Measurements from ENCODE around the gene C5orf47.

Gene C5orf47

GRCh38 chr5:173964506-173964905 is 24.5 kb upstream of the C5orf47 start:
- TF ChIP-seq TAF1 (IDR thresholded peaks at IDR 0.05; ENCODE audit: low read depth): no peak
- TF ChIP-seq USF1 (IDR thresholded peaks at IDR 0.05): no peak

GRCh38 chr5:173967241-173967640 is 21.7 kb upstream of the C5orf47 start:
- no peak for TF ChIP-seq TAF1 (IDR thresholded peaks at IDR 0.05; ENCODE audit: low read depth)
- TF ChIP-seq NFIC (IDR thresholded peaks at IDR 0.05): no peak
- no peak for TF ChIP-seq CREB1 (IDR thresholded peaks at IDR 0.05; ENCODE audit: low read depth)
- no peak for TF ChIP-seq YY1 (IDR thresholded peaks at IDR 0.05; ENCODE audit: low read depth)
- no peak for TF ChIP-seq REST (IDR thresholded peaks at IDR 0.05; ENCODE audit: low read depth)
- TF ChIP-seq TEAD4 (IDR thresholded peaks at IDR 0.05): no peak
- no peak for TF ChIP-seq USF1 (IDR thresholded peaks at IDR 0.05)
- no peak for TF ChIP-seq ZBTB7A (IDR thresholded peaks at IDR 0.05; ENCODE audit: low read depth)
- no peak for TF ChIP-seq EP300 (IDR thresholded peaks at IDR 0.05; ENCODE audit: borderline replicate concordance)
- no peak for TF ChIP-seq CEBPB (IDR thresholded peaks at IDR 0.05)
- no peak for TF ChIP-seq FOXM1 (IDR thresholded peaks at IDR 0.05; ENCODE audit: borderline replicate concordance, low read depth)
- TF ChIP-seq EGR1 (IDR thresholded peaks at IDR 0.05): no peak
- no peak for TF ChIP-seq MAX (IDR thresholded peaks at IDR 0.05)

- TF ChIP-seq ZBTB7A (IDR thresholded peaks at IDR 0.05; ENCODE audit: low read depth) (no peak), RAD21 (IDR thresholded peaks at IDR 0.05; ENCODE audit: low read depth) (no peak), TCF12 (IDR thresholded peaks at IDR 0.05; ENCODE audit: low read depth) (no peak), MAX (IDR thresholded peaks at IDR 0.05) (no peak), TEAD4 (IDR thresholded peaks at IDR 0.05) (no peak), YY1 (IDR thresholded peaks at IDR 0.05; ENCODE audit: low read depth) (no peak), REST (IDR thresholded peaks at IDR 0.05; ENCODE audit: low read depth) (no peak)
These were observed 20.7 kb upstream of the C5orf47 start for GRCh38 chr5:173968154-173968797.

- TF ChIP-seq EP300 (IDR thresholded peaks at IDR 0.05; ENCODE audit: borderline replicate concordance) (no peak), NFIC (IDR thresholded peaks at IDR 0.05) (no peak), TCF12 (IDR thresholded peaks at IDR 0.05; ENCODE audit: low read depth) (no peak), TEAD4 (IDR thresholded peaks at IDR 0.05) (no peak), MAX (IDR thresholded peaks at IDR 0.05) (no peak), CEBPB (IDR thresholded peaks at IDR 0.05) (no peak), RAD21 (IDR thresholded peaks at IDR 0.05; ENCODE audit: low read depth) (no peak), YY1 (IDR thresholded peaks at IDR 0.05; ENCODE audit: low read depth) (no peak), USF1 (IDR thresholded peaks at IDR 0.05) (no peak), TAF1 (IDR thresholded peaks at IDR 0.05; ENCODE audit: low read depth) (no peak), CREB1 (IDR thresholded peaks at IDR 0.05; ENCODE audit: low read depth) (no peak), EGR1 (IDR thresholded peaks at IDR 0.05) (no peak), ZBTB7A (IDR thresholded peaks at IDR 0.05; ENCODE audit: low read depth) (no peak), FOXM1 (IDR thresholded peaks at IDR 0.05; ENCODE audit: borderline replicate concordance, low read depth) (no peak)
These were observed 19.6 kb upstream of the C5orf47 start for GRCh38 chr5:173969167-173970049.

All from Ishikawa (cell line).